22Rv1 (cell line): ENCODE results near the gene KRTAP10-11.

Experiments used
- CTCF ChIP-seq: fragments of 450-650 bp; IDR thresholded peaks from 2 replicates; pipeline ENCODE4 v1.5.1; 2017; ENCODE audit warnings: mild to moderate bottlenecking
- ZFX ChIP-seq: fragments of 450-650 bp; IDR thresholded peaks from 2 replicates; pipeline ENCODE4 v1.6.1; 2017; ENCODE audit warnings: antibody characterized with exemption, borderline replicate concordance

GRCh38 chr21:44684077-44684476, 37.9 kb downstream of the KRTAP10-11 start:
- TF ChIP-seq ZFX (no peak), CTCF (no peak)
